NCI-H1694 treated with DMSO at 0.1 percent for 48 hours (cell line): ENCODE measurements around the gene MCU.
"Not testable (repeated sequence)": the region's sequence is repeated elsewhere in the genome, so short reads cannot be mapped to it uniquely, and the experiment has no call there.

Experiments
- DNase-seq: peaks from one replicate; lab custom pipeline; 2025; lab: John Stamatoyannopoulos, UW

MCU gene

GRCh38 chr10:72903941-72904446, 212.1 kb downstream of the MCU start:
- DNase-seq, result not testable (repeated sequence)

DNA sequence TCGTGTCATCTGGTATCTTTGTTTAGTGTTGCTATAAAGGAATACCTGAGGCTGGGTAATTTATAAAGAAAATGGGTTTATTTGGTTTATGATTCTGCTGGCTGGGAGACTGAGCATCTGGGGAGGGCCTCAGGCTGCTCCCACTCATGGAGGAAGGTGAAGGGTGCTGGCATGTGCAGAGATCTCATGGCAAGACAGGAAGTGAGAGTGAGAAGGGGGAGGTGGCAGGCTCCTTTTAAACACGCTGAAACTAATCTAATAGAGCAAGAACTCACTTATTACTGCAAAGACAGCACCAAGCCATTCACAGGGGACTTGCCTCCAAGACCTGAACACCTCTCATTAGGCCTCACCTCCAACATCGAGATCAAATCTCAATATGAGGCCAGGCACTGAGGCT, 212.9 kb downstream of the MCU start:
- DNase-seq, result no peak

DNA sequence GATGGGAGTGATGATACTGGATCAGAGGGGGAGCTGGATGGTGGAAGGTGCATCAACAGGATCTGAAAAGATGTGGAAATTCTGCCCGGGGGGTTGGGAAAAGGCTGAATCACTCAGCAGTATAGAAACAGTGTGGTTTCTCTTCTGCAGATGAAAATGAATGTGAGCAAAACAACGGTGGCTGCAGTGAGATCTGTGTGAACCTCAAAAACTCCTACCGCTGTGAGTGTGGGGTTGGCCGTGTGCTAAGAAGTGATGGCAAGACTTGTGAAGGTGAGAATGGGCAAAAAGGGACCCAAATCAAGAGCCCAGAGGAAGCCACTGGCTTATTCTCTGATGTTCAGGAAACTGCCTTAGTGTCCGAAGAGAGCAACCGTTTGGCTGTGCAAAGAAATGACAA, 214.5 kb downstream of the MCU start:
- DNase-seq, result no peak

GRCh38 chr10:72910705-72911104, 218.8 kb downstream of the MCU start:
- DNase-seq, result no peak

DNA sequence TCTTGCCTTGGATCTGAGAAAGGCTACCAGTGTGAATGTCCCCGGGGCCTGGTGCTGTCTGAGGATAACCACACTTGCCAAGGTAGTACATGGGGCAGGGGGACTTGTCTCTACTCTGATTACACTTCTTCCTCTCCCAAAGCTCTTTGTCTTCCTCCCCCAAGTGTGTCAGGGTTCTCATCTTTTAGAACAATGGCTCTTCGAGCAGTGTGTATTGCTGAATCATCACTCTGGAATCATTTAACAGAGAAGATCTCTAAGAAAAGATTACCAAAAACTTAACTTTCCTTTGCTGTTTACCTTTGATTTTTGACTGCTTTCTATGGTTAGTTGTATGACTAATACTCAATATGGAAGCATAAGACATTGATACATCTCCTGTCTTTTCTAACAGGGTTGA, 219.8 kb downstream of the MCU start:
- no peak for DNase-seq

GRCh38 chr10:72912736-72913135, 220.8 kb downstream of the MCU start:
- DNase-seq, result no peak

DNA sequence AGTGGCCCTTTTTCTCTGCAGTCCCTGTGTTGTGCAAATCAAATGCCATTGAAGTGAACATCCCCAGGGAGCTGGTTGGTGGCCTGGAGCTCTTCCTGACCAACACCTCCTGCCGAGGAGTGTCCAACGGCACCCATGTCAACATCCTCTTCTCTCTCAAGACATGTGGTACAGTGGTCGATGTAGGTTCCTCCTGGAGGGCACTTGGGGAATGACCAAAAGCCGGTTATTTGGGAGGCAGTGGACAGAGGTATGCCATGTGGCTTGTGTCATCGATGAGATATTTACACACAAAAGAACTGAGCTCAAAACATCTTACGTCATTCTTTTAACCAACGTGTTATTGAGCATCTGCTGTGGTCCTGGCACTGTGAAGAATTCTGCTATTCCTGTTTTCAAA, 221.3 kb downstream of the MCU start:
- DNase-seq, result no peak

GRCh38 chr10:72917201-72917600, 225.3 kb downstream of the MCU start:
- DNase-seq, result not testable (repeated sequence)

DNA sequence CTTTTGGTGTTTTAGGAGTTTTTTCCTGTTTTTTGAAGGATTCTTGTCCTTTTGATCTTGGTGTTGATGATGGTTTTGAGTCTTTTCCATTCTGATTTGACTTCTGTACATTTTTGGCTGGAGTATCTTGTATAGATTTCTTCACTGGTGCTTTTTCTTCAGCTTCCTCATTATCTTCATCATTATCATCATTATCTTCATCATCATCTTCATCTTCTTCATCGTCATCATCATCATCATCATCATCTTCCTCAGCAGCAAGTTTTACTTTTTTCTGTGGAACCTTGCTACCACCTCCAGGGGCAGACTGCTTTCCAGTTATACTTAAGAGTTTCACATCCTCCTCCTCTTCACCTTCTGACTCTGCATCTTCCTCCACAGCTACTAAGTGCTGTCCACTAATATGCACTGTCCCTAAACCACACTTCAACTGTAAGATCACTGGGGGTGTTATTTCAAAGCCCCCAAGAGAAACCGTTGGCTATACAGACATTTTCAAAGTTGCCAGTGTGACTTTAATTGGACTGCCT, 225.9 kb downstream of the MCU start:
- DNase-seq, result not testable (repeated sequence)

- no peak for DNase-seq
Observed at GRCh38 chr10:72918352-72918751, 226.4 kb downstream of the MCU start.

DNA sequence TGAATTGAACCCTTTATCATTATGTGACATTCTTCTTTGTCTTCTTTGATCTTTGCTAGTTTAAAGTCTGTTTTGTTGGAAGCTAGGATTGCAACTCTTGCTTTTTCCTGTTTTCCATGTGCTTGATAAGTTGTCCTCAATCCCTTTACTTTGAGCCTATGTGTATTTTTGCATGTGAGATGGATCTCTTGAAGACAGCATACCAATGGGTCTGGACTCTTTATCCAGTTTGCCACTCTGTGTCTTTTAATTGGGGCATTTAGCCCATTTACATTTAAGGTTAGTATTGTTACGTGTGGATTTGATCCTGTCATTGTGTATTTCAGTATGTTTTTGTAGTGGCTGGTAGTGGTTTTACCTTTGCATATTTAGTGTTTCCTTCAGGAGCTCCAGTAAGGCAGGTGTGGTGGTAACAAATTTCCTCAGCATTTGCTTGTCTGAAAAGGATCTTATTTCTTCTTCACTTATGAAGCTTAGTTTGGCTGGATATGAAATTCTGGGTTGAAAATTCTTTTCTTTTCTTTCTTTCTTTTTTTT, 229.3 kb downstream of the MCU start:
- not testable (repeated sequence) for DNase-seq

DNA sequence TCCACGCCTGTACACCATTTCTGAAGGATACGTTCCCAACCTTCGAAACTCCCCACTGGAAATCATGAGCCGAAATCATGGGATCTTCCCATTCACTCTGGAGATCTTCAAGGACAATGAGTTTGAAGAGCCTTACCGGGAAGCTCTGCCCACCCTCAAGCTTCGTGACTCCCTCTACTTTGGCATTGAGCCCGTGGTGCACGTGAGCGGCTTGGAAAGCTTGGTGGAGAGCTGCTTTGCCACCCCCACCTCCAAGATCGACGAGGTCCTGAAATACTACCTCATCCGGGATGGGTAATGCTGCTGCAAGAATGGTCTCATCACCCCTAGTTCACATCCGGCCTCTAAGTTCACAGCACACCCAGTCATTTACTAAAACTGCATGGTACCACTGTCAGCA, 232.4 kb downstream of the MCU start:
- DNase-seq, result no peak

- no peak for DNase-seq
Observed at GRCh38 chr10:72925951-72926465, 234.1 kb downstream of the MCU start.

DNA sequence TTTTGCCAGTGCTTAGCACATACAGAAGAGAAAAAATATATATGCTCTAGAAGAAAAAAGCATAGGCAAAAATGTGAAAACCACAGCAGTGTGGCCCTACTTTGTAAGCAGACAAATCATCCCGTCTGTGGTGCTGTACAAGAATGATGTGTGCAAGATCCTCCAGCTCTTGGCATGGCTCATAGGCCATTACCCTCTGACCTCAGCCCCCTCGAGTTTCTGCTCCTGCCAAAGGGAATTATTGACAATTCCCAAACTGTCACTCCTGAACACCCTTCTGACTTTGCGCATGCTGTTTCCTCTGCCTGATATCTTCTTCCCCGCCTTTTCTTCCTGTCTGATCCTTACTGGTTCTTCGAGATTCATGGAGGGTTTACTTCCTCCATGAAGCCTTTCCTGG, 235.5 kb downstream of the MCU start:
- DNase-seq, result no peak

- DNase-seq, result no peak
Observed at GRCh38 chr10:72928798-72929197, 236.9 kb downstream of the MCU start.

DNA sequence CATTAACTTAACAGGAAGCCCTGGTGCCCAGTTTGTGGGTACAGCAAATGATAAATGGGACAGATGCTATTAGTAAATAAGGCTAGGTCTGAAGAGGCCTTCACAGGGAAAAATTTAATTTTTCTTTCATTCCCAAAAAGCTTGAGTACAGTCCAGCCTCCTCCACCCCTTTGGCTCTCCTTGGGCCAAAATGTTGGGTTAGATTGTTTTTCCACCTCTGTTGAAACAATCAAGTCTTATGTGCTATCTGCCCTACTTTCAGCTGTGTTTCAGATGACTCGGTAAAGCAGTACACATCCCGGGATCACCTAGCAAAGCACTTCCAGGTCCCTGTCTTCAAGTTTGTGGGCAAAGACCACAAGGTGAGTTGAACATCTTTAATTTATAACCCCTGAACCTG, 238.3 kb downstream of the MCU start:
- DNase-seq, result no peak

DNA sequence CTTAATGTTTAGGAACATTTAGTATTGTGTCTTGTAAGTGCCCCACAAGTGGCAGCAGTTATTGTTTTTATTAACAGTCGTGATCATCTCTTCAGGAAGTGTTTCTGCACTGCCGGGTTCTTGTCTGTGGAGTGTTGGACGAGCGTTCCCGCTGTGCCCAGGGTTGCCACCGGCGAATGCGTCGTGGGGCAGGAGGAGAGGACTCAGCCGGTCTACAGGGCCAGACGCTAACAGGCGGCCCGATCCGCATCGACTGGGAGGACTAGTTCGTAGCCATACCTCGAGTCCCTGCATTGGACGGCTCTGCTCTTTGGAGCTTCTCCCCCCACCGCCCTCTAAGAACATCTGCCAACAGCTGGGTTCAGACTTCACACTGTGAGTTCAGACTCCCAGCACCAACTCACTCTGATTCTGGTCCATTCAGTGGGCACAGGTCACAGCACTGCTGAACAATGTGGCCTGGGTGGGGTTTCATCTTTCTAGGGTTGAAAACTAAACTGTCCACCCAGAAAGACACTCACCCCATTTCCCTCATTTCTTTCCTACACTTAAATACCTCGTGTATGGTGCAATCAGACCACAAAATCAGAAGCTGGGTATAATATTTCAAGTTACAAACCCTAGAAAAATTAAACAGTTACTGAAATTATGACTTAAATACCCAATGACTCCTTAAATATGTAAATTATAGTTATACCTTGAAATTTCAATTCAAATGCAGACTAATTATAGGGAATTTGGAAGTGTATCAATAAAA, 240.5 kb downstream of the MCU start:
- no peak for DNase-seq

DNA sequence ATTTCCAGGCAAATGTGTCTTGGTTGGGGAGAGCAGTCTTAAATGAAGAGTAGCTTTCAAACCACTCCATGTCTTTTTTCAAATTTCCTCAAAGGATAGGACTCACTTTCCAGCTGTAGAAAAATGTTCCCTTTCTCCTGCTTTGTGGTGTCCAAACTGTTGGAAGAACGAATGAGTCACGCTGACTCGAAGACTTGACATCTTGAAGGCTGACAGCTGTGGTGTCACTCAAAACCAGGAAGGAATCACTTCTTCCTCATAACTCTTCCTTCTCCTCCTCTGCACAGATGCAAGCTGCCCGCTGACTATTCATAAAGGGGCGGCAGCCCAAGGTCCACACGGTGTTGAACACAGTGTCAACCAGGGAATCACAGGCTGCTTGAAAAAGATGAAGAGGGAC, 243.4 kb downstream of the MCU start:
- no peak for DNase-seq
